ENCODE measurements around the gene CDC20. TPM values are rescaled to one million over a fixed set of nuclear protein-coding genes. Genes with fewer than 3 reads are reported as not detected.

CDC20 gene
- total RNA-seq, 1 donor from 2014 or later, result 24.3 TPM

DNA sequence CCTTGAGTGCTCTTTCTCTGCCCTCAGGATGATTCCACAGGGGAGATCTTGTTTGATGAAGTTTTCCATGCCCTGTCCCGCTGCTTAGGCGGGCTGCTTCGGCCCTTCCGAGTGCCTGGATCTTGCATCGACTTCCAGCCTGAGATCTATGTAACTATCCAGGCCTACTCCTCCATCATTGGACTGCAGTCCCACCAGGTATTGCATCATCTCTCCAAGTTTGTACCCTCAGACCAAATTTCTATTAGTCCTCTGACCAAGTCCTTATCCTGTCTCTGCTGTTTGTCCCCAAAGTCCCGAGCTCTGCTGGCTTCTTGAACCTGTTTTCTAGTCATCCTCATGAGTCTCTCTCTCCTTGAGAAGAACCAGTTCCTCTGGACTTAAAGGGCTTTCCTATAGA is 45.6 kb downstream of the CDC20 start:
- Mint-ChIP-seq H3K27ac (ENCODE audit: unreplicated experiment) (no peak overlapping the region), H3K4me1 (ENCODE audit: unreplicated experiment) (peaks cover 8% of the 10 kb centered on the region), H3K36me3 (ENCODE audit: low read depth, unreplicated experiment) (peaks cover 19% of the 10 kb centered on the region), H3K27me3 (ENCODE audit: unreplicated experiment) (no peaks in the 10 kb centered on the region), H3K9me3 (ENCODE audit: unreplicated experiment) (no peaks in the 10 kb centered on the region), H3K4me3 (ENCODE audit: unreplicated experiment) (peak overlapping the region; percentile 11)
- TF ChIP-seq, protein P1, sequence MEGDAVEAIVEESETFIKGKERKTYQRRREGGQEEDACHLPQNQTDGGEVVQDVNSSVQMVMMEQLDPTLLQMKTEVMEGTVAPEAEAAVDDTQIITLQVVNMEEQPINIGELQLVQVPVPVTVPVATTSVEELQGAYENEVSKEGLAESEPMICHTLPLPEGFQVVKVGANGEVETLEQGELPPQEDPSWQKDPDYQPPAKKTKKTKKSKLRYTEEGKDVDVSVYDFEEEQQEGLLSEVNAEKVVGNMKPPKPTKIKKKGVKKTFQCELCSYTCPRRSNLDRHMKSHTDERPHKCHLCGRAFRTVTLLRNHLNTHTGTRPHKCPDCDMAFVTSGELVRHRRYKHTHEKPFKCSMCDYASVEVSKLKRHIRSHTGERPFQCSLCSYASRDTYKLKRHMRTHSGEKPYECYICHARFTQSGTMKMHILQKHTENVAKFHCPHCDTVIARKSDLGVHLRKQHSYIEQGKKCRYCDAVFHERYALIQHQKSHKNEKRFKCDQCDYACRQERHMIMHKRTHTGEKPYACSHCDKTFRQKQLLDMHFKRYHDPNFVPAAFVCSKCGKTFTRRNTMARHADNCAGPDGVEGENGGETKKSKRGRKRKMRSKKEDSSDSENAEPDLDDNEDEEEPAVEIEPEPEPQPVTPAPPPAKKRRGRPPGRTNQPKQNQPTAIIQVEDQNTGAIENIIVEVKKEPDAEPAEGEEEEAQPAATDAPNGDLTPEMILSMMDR (IDR thresholded peaks at IDR 0.05; ENCODE audit: unreplicated experiment), result no peak
- no peak for DNase-seq (ENCODE audit: low spot score)

DNA sequence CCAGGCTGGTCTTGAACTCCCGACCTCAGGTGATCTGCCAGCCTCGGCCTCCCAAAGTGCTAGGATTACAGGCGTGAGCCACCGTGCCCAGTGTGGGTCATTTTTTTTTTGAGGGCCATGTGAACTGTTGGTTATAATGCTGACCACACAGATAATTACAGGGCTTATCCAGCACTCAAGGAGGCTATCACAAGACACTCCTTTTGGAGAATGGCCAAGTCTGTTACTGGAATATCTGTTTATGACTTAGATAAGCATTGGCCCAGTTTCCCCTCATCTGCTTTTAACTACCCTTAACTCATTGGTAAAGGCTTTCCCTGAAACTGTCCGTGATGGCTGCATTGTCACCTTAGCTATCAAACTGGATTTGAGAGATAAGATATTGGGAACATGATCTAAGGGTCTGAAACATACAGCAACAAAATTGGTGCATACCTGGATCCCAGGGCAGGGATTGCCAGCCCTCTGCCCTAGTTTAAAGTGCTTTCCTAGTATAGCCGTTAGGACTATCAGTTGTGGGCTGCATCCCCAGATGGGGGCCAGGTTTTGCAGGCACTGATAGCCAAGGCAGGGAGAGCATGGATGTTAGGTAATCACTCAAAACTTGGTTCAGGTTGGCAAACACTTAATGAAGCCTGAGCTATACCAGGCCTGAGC is 46.6 kb downstream of the CDC20 start:
- Mint-ChIP-seq H3K27me3 (ENCODE audit: unreplicated experiment) (peaks cover 1% of the 10 kb centered on the region), H3K4me1 (ENCODE audit: unreplicated experiment) (peaks cover 8% of the 10 kb centered on the region), H3K27ac (ENCODE audit: unreplicated experiment) (no peak overlapping the region), H3K4me3 (ENCODE audit: unreplicated experiment) (no peak overlapping the region), H3K9me3 (ENCODE audit: unreplicated experiment) (no peaks in the 10 kb centered on the region), H3K36me3 (ENCODE audit: low read depth, unreplicated experiment) (peaks cover 19% of the 10 kb centered on the region)
- TF ChIP-seq, protein P1 (IDR thresholded peaks at IDR 0.05; ENCODE audit: unreplicated experiment), result no peak
- DNase-seq (ENCODE audit: low spot score), result no peak

DNA sequence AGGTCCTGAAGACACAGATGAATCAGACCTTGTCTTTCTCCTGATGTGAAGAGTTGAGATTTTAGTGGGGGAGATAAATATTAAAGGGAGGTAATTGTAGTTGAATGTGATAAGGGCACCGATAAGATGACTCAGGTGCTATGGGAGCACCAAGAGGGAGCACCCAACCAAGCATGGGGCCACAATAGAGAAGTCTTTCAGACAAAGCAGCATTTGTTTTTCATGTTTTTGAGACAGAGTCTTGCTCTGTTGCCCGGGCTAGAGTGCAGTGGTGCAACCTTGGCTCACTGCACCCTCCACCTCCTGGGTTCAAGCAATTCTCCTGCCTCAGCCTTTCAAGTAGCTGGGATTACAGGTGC is 47.1 kb downstream of the CDC20 start:
- H3K36me3 Mint-ChIP-seq (ENCODE audit: low read depth, unreplicated experiment), result peaks cover 22% of the 10 kb centered on the region
- DNase-seq (ENCODE audit: low spot score), result no peak
- no peak overlapping the region for H3K27ac Mint-ChIP-seq (ENCODE audit: unreplicated experiment)

DNA sequence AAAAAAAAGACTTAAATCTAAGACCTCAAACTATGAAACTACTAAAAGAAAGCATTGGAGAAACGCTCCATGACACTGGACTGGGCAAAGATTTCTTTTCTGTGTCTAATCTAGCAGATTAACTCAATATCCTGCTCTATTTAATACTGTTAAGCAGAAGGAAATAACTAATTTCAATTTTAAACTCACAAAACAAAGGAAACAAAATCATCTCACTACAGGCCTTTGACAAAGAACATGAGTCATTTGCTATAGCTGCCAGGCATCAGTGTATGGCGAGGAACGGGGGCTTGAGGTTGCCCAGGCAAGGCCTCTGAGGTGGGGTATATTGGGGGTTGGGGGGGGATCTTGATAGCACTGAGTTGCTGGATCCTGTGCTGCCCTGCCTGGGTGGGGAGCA is 51.8 kb downstream of the CDC20 start:
- TF ChIP-seq, protein P1 (IDR thresholded peaks at IDR 0.05; ENCODE audit: unreplicated experiment), result no peak

More for the DNA sequence above, 47.1 kb downstream of the CDC20 start:
- TF ChIP-seq, protein P1 (IDR thresholded peaks at IDR 0.05; ENCODE audit: unreplicated experiment), result no peak
- peaks cover 1% of the 10 kb centered on the region for H3K27me3 Mint-ChIP-seq (ENCODE audit: unreplicated experiment)
- no peaks in the 10 kb centered on the region for H3K9me3 Mint-ChIP-seq (ENCODE audit: unreplicated experiment)
- H3K4me1 Mint-ChIP-seq (ENCODE audit: unreplicated experiment), result peaks cover 8% of the 10 kb centered on the region
- H3K4me3 Mint-ChIP-seq (ENCODE audit: unreplicated experiment), result no peak overlapping the region

More for the DNA sequence above, 51.8 kb downstream of the CDC20 start:
- DNase-seq (ENCODE audit: low spot score), result no peak
- H3K4me3 Mint-ChIP-seq (ENCODE audit: unreplicated experiment), result peak overlapping the region; percentile 34
- H3K4me1 Mint-ChIP-seq (ENCODE audit: unreplicated experiment), result peaks cover 9% of the 10 kb centered on the region
- peaks cover 6% of the 10 kb centered on the region for H3K27me3 Mint-ChIP-seq (ENCODE audit: unreplicated experiment)
- H3K36me3 Mint-ChIP-seq (ENCODE audit: low read depth, unreplicated experiment), result peaks cover 28% of the 10 kb centered on the region
- no peak overlapping the region for H3K27ac Mint-ChIP-seq (ENCODE audit: unreplicated experiment)
- no peaks in the 10 kb centered on the region for H3K9me3 Mint-ChIP-seq (ENCODE audit: unreplicated experiment)

Small RNAs within 50 kb of the gene (microRNA-seq; reads per million reads assigned to microRNA genes)
- 4.1 reads per million, percentile 45 among the genes with 10 or more reads in this experiment for gene MIR6734 (ENCODE audit: unreplicated experiment)

Other genes with a start within 250 kb of the CDC20 start
- gene EBNA1BP2, start 186.7 kb upstream of the CDC20 start, total RNA-seq (ENCODE audit: unreplicated experiment), result 41.1 TPM
- 0.49 TPM for gene CFAP57, start 186.7 kb upstream of the CDC20 start, total RNA-seq (ENCODE audit: unreplicated experiment)
- 2.7 TPM for gene TMEM125, start 89.0 kb upstream of the CDC20 start, total RNA-seq (ENCODE audit: unreplicated experiment)
- not detected for gene C1orf210, start 73.4 kb upstream of the CDC20 start, total RNA-seq (ENCODE audit: unreplicated experiment)
- 643 TPM for gene TIE1, start 58.0 kb upstream of the CDC20 start, total RNA-seq (ENCODE audit: unreplicated experiment)
- gene MPL, start 21.2 kb upstream of the CDC20 start, total RNA-seq (ENCODE audit: unreplicated experiment), result 6.2 TPM
- gene ELOVL1, start 9.0 kb downstream of the CDC20 start, total RNA-seq (ENCODE audit: unreplicated experiment), result 88.7 TPM
- gene MED8, start 30.8 kb downstream of the CDC20 start, total RNA-seq (ENCODE audit: unreplicated experiment), result 19.5 TPM
- 43.2 TPM for gene SZT2, start 30.9 kb downstream of the CDC20 start, total RNA-seq (ENCODE audit: unreplicated experiment)
- gene HYI, start 95.0 kb downstream of the CDC20 start, total RNA-seq (ENCODE audit: unreplicated experiment), result 47.8 TPM
- gene PTPRF, start 171.9 kb downstream of the CDC20 start, total RNA-seq (ENCODE audit: unreplicated experiment), result 145 TPM

Data from endothelial cell (in vitro differentiated cells).